Esophagus muscularis mucosa (tissue), 4 donors: ENCODE measurements around the gene GNAO1. TPM values are rescaled to one million over a fixed set of nuclear protein-coding genes. Genes with fewer than 3 reads are reported as not detected.

Experiments used
- DNase-seq: peaks from one replicate; pipeline ENCODE4 v3.0.0-alpha.2; 2017; ENCODE audit errors: extremely low spot score
- H3K27ac ChIP-seq, 4 donors: fragments of 200-600 bp; sonication (generic); replicated peaks in 1 of 4; 1 replicate in 3 of 4; 2 replicates in 1 of 4; pipeline ENCODE4 v1.5.1; 2016 to 2019; ENCODE audit warnings: mild to moderate bottlenecking in 1 of 4
- H3K27me3 ChIP-seq, 4 donors: fragments of 200-600 bp; sonication (generic); one replicate each; pipeline versions ENCODE4 v1.5.1 to v1.6.0; 2016 to 2019
- H3K36me3 ChIP-seq, 4 donors: fragments of 200-600 bp; sonication (generic); one replicate each; pipeline ENCODE4 v1.5.1; 2016 to 2019
- H3K4me1 ChIP-seq, 4 donors: fragments of 200-600 bp; sonication (generic); one replicate each; pipeline ENCODE4 v1.5.1; 2016 to 2019
- H3K4me3 ChIP-seq, 4 donors: fragments of 200-600 bp; sonication (generic); 1 replicate in 2 of 4; 2 replicates in 2 of 4; pipeline ENCODE4 v1.5.1; 2016 to 2019; ENCODE audit warnings: mild to moderate bottlenecking in 4 of 4, moderate library complexity in 1 of 4
- H3K9me3 ChIP-seq, 4 donors: fragments of 200-600 bp; sonication (generic); 1 replicate in 3 of 4; 2 replicates in 1 of 4; pipeline ENCODE4 v1.5.1; 2016 to 2019
- CTCF ChIP-seq, 3 experiments: fragments of 200-600 bp in 2 of 3; fragments of 450-650 bp in 1 of 3; sonication (generic) in 2 of 3; IDR thresholded peaks; one replicate each; pipeline ENCODE4 v1.5.1; 2017 to 2019; ENCODE audit warnings: antibody characterized with exemption in 3 of 3, mild to moderate bottlenecking in 2 of 3, moderate library complexity in 1 of 3
- EP300 ChIP-seq: sonication (generic); formaldehyde crosslinking; IDR thresholded peaks from one replicate; pipeline ENCODE4 v1.6.1; 2017; ENCODE audit warnings: antibody characterized with exemption
- POLR2A ChIP-seq: fragments of 450-650 bp; IDR thresholded peaks from one replicate; pipeline ENCODE4 v1.6.1; 2017; ENCODE audit warnings: antibody characterized with exemption, moderate library complexity, mild to moderate bottlenecking, low read depth
- POLR2AphosphoS5 ChIP-seq, 2 donors: sonication (generic); formaldehyde crosslinking; IDR thresholded peaks; one replicate each; pipeline ENCODE4 v1.6.1; 2017; ENCODE audit warnings: antibody characterized with exemption in 2 of 2
- WGBS: methylation state at CpG from one replicate; pipeline ENCODE4 v1.1.5; 2018; 5-methylcytosine and 5-hydroxymethylcytosine counted together
- intact Hi-C: fragments of 100-400 bp; cut with DNase I; formaldehyde crosslinking; loops from one replicate; pipeline ENCODE4 v1.15.1; 2023
- total RNA-seq, 4 donors: library from RNA; depleted of rRNA; stranded (reverse); fragments of >200 nt; gene quantifications; one replicate each; pipeline versions ENCODE4 v1.1.0 to v1.2.1, GENCODE V29; 2016

Gene GNAO1
- total RNA-seq, 4 donors from 2014 or later, result 2.1 to 6.8 (median 3.3) TPM

GRCh38 chr16:56336711-56337110 lies 145.4 kb downstream of the GNAO1 start:
- intact Hi-C loops, result no loop called here
- 87% methylated on average over 6 of the region's 21 CpGs for WGBS
- Histone ChIP-seq H3K36me3 (no peaks in the 10 kb centered on the region), H3K4me1 (peaks cover 0 to 8% (median 0%) of the 10 kb centered on the region in 4 donors), H3K9me3 (no peaks in the 10 kb centered on the region), H3K27ac (no peak overlapping the region), H3K27me3 (no peaks in the 10 kb centered on the region), H3K4me3 (no peak overlapping the region)
- no peak for DNase-seq
- TF ChIP-seq EP300 (no peak), POLR2A (no peak), POLR2AphosphoS5 (IDR thresholded peaks at IDR 0.05) (no peak), CTCF (IDR thresholded peaks at IDR 0.05) (no peak)

- peaks cover 0 to 8% (median 0%) of the 10 kb centered on the region in 4 donors for H3K4me1 ChIP-seq
- DNase-seq, result no peak
- no peak for TF ChIP-seq POLR2A
- no peak for TF ChIP-seq CTCF (IDR thresholded peaks at IDR 0.05)
- no peak for TF ChIP-seq POLR2AphosphoS5 (IDR thresholded peaks at IDR 0.05)
- no peak for TF ChIP-seq EP300
- H3K36me3 ChIP-seq, result peaks cover 0 to 1% (median 0%) of the 10 kb centered on the region in 4 donors
- no peaks in the 10 kb centered on the region for H3K9me3 ChIP-seq
- intact Hi-C loops, result no loop called here
- no peak overlapping the region for H3K4me3 ChIP-seq
- no peak overlapping the region for H3K27ac ChIP-seq
- WGBS, result 91% methylated on average over 11 of the region's 11 CpGs
- H3K27me3 ChIP-seq, result no peaks in the 10 kb centered on the region
Measured at GRCh38 chr16:56337131-56337857, 146.0 kb downstream of the GNAO1 start.

GRCh38 chr16:56337858-56338325 lies 146.6 kb downstream of the GNAO1 start:
- no peak overlapping the region for H3K4me3 ChIP-seq
- intact Hi-C loops, result no loop called here
- no peak overlapping the region for H3K27ac ChIP-seq
- H3K36me3 ChIP-seq, result peaks cover 0 to 6% (median 1%) of the 10 kb centered on the region in 4 donors
- TF ChIP-seq POLR2A (no peak), CTCF (IDR thresholded peaks at IDR 0.05) (no peak), POLR2AphosphoS5 (IDR thresholded peaks at IDR 0.05) (no peak), EP300 (no peak)
- 92% methylated on average over 11 of the region's 11 CpGs for WGBS
- no peaks in the 10 kb centered on the region for H3K27me3 ChIP-seq
- DNase-seq, result no peak
- H3K4me1 ChIP-seq, result peaks cover 0 to 3% (median 0%) of the 10 kb centered on the region in 4 donors
- H3K9me3 ChIP-seq, result no peaks in the 10 kb centered on the region

- Histone ChIP-seq H3K36me3 (peaks cover 0 to 6% (median 1%) of the 10 kb centered on the region in 4 donors), H3K9me3 (no peaks in the 10 kb centered on the region), H3K4me3 (no peak overlapping the region), H3K4me1 (no peaks in the 10 kb centered on the region), H3K27me3 (no peaks in the 10 kb centered on the region), H3K27ac (no peak overlapping the region)
- 90% methylated on average over 15 of the region's 17 CpGs for WGBS
- TF ChIP-seq POLR2A (no peak), POLR2AphosphoS5 (IDR thresholded peaks at IDR 0.05) (no peak), EP300 (no peak), CTCF (IDR thresholded peaks at IDR 0.05) (no peak)
- intact Hi-C loops, result no loop called here
- DNase-seq, result no peak
Measured at GRCh38 chr16:56338566-56339318, 147.5 kb downstream of the GNAO1 start.
